Left lung (tissue), 10 donors: ENCODE measurements around the gene TMPRSS7. TPM values are rescaled to one million over a fixed set of nuclear protein-coding genes. Genes with fewer than 3 reads are reported as not detected.

Source experiments
- ATAC-seq: fragments of 200-7000 bp; cut with Tn5 transposase; one replicate; pipeline ENCODE4 v1.9.1; 2020; ENCODE audit warnings: moderate library complexity
- DNase-seq, 4 donors: peaks; one replicate each; pipeline ENCODE4 v3.0.0-alpha.2; 2013 to 2020
- H3K27ac ChIP-seq, 2 donors: fragments of 200-600 bp; sonication (generic) in 1 of 2; one replicate each; pipeline versions ENCODE4 v1.5.0 to v1.8.0; 2020 to 2021
- H3K27me3 ChIP-seq, 2 donors: fragments of 200-600 bp; sonication (generic) in 1 of 2; one replicate each; pipeline versions ENCODE4 v1.5.0 to v1.8.0; 2020 to 2021
- H3K36me3 ChIP-seq, 2 donors: fragments of 200-600 bp; sonication (generic) in 1 of 2; one replicate each; pipeline versions ENCODE4 v1.5.0 to v1.8.0; 2020 to 2021
- H3K4me1 ChIP-seq, 2 donors: fragments of 200-600 bp; one replicate each; pipeline ENCODE4 v1.8.0; 2021
- H3K4me3 ChIP-seq, 2 donors: fragments of 200-600 bp; sonication (generic) in 1 of 2; one replicate each; pipeline versions ENCODE4 v1.5.0 to v1.8.0; 2020 to 2021; ENCODE audit warnings: mild to moderate bottlenecking in 1 of 2
- H3K9me3 ChIP-seq, 2 donors: fragments of 200-600 bp; sonication (generic) in 1 of 2; one replicate each; pipeline versions ENCODE4 v1.5.0 to v1.8.0; 2020 to 2021
- intact Hi-C, 2 donors: fragments of 100-400 bp; cut with DNase I; formaldehyde crosslinking; loops; one replicate each; pipeline versions ENCODE4 v1.11.2 to v1.14.2; 2022
- polyA plus RNA-seq, 6 donors: library from polyadenylated mRNA; unstranded; fragments of 120-200 nt; gene quantifications; one replicate each; pipeline ENCODE4 v1.2.1, GENCODE V29; 2013; ENCODE audit not compliant: insufficient read length in 6 of 6
- total RNA-seq, 2 donors: library from RNA; stranded (reverse); fragmentation: NEBNext Ultra II Directional; extraction: Animal tissue kit (Norgen Biotek cat#: 25700); gene quantifications; one replicate each; pipeline ENCODE4 v1.2.1, GENCODE V29; 2021
- TF ChIP-seq, protein P1 (sequence below), 2 donors: fragments of 200-600 bp; sonication (generic) in 1 of 2; IDR thresholded peaks; one replicate each; pipeline versions ENCODE4 v1.5.0 to v1.8.0; 2021; ENCODE audit warnings: antibody characterized with exemption in 2 of 2
- donor health status: DM: no; HTN: yes; CAD: no.
- donor health status: DM: no; HTN: no; CAD: no.

The TMPRSS7 gene
- total and polyA plus RNA-seq, 8 donors, result 0.06 to 0.17 (median 0.08) TPM; not detected in 4

DNA sequence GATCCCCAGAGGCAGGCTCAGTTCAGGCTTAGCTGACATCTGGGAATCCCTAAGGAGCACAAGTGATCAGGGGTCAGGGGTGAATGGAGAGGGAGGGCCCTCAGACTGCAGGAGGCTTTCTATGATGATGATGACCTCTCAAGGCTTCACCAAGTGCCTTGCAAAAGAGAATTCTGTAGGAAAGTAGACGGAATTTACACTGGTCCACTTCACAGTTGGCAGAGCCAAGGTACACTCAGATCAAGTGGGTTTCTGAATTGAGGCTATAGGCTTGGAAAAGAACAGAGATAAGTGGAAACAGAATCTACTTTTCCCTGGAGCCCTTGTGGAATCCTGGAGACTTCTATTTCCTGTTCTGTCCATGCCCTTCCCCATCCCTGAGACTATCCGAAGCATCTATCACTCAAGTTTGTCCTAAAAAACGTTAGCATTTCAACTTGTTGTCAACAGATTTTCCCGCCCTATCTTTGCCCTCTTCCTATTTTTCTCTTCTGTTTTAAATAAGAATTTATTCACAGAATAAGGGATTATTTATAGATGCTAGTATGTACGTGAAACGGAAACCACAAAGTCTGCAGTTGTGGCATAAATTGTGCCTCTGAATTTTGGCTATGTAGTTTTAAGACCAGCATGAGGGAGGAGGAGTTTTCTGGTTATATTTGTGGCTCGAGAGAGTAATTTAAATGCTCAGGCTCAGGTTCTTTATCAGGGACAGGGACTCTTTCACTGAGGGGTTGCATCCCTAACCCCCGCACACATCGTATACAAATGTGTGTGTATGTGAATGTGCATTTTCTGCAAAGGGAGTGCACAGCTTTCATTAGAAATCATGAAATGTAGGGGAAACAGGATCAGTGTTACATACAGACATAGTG is 85.7 kb downstream of the TMPRSS7 start:
- Histone ChIP-seq H3K27ac (no peak overlapping the region), H3K27me3 (no peaks in the 10 kb centered on the region), H3K4me1 (peaks cover 0 to 5% of the 10 kb centered on the region in 2 donors), H3K9me3 (no peaks in the 10 kb centered on the region), H3K4me3 (no peak overlapping the region), H3K36me3 (peaks cover 0 to 12% of the 10 kb centered on the region in 2 donors)
- TF ChIP-seq, protein P1, sequence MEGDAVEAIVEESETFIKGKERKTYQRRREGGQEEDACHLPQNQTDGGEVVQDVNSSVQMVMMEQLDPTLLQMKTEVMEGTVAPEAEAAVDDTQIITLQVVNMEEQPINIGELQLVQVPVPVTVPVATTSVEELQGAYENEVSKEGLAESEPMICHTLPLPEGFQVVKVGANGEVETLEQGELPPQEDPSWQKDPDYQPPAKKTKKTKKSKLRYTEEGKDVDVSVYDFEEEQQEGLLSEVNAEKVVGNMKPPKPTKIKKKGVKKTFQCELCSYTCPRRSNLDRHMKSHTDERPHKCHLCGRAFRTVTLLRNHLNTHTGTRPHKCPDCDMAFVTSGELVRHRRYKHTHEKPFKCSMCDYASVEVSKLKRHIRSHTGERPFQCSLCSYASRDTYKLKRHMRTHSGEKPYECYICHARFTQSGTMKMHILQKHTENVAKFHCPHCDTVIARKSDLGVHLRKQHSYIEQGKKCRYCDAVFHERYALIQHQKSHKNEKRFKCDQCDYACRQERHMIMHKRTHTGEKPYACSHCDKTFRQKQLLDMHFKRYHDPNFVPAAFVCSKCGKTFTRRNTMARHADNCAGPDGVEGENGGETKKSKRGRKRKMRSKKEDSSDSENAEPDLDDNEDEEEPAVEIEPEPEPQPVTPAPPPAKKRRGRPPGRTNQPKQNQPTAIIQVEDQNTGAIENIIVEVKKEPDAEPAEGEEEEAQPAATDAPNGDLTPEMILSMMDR (IDR thresholded peaks at IDR 0.05), result no peak
- DNase-seq (no peak), ATAC-seq (peak; percentile 74)
- intact Hi-C loops, result no loop called here

DNA sequence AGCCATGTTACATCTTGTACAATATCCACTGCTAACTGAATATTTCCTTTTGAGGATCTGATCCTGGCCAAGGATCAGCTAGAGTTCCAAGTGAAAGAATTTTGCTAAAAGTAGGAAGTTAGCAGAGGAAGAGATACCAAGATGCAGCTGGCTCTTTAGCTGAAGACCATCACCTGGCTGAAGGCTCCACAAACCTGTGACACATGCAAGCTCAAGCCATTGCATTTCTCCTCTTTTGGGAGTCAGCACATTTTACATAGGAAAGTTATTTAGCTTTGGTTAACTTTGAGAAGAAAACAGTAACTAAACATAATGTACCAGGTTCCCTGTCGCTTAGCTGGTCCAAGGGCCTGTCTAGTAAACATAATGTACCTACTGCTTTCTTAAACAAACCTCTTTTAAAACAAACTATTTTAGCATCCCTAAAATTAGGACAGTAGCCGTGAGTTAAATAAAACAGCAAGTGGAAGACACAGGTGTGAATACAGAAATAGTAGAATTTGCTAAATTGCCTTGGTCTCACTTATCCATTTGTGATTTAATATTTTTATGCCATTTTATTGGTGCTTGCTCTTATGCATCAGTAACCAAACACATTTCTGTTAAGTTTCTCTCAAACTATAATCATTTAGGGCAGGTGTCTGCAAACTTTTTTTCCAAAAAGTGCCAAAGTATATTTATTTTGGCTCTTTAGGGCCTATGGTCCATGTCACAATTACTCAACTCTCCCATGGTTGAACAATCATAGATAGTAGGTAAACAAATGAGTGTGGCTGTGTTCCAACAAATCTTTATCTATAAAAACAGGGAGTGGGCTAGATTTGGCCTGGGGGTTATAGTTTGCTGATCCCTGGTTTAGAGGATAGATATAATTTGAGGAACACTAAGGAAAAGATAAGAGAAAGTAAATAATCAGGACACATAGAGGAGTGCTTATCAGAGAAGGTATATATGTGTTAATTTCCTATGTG is 87.3 kb downstream of the TMPRSS7 start:
- peaks cover 0 to 10% of the 10 kb centered on the region in 2 donors for H3K4me1 ChIP-seq
- DNase-seq, result no peak
- H3K27ac ChIP-seq, result no peak overlapping the region
- no peak overlapping the region for H3K4me3 ChIP-seq
- H3K27me3 ChIP-seq, result no peaks in the 10 kb centered on the region
- no peak for ATAC-seq
- no peaks in the 10 kb centered on the region for H3K9me3 ChIP-seq
- TF ChIP-seq, protein P1 (IDR thresholded peaks at IDR 0.05), result no peak
- H3K36me3 ChIP-seq, result peaks cover 0 to 12% of the 10 kb centered on the region in 2 donors
- intact Hi-C loops, result no loop called here

DNA sequence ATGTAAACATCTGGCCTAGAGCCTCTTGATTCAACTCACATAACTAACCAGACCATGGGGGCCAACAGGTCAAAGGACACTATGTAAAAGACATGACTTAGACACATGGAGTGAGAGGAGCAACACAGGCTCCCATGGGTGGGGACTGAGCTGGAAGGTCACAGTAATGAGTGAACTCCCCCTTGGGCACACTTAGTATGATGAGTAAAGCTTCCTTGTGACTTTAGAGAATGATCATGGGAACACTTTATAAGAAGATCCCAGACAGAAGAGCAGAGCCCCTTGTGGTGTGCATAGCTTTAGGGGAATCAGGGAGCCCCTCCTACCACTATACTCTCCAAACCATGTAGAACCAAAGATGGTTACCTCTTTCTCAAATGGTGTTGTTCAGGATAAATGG is 88.3 kb downstream of the TMPRSS7 start:
- ATAC-seq, result no peak
- Histone ChIP-seq H3K9me3 (no peaks in the 10 kb centered on the region), H3K27ac (no peak overlapping the region), H3K36me3 (peaks cover 0 to 12% of the 10 kb centered on the region in 2 donors), H3K4me3 (no peak overlapping the region), H3K27me3 (no peaks in the 10 kb centered on the region), H3K4me1 (peaks cover 0 to 10% of the 10 kb centered on the region in 2 donors)
- DNase-seq, result no peak
- TF ChIP-seq, protein P1 (IDR thresholded peaks at IDR 0.05), result no peak
- intact Hi-C loops, result no loop called here

DNA sequence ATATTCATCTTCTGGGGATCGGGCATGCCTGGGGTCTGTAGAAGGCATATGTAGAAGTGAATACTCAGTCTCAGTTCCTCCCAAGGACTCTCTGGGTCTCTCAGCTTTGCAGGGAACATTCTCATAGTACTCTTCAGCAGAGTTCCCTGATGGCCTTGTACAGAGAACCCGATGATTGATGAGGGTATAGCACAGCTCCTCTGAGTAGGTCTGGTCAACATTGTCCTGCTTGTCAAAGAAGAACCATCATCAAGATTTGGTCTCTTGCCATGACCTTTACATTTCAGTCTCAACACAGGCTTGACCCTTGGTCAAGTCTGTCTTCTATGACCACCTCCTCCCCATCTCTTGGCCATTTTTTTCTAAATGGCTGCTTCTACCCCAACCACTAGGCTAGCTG is 89.0 kb downstream of the TMPRSS7 start:
- ATAC-seq, result no peak
- no peak for DNase-seq
- TF ChIP-seq, protein P1 (IDR thresholded peaks at IDR 0.05), result no peak
- no peaks in the 10 kb centered on the region for H3K27me3 ChIP-seq
- intact Hi-C loops, result no loop called here
- no peak overlapping the region for H3K4me3 ChIP-seq
- no peaks in the 10 kb centered on the region for H3K9me3 ChIP-seq
- peaks cover 0 to 7% of the 10 kb centered on the region in 2 donors for H3K4me1 ChIP-seq
- peaks cover 0 to 12% of the 10 kb centered on the region in 2 donors for H3K36me3 ChIP-seq
- H3K27ac ChIP-seq, result no peak overlapping the region
